Epithelial cell of proximal tubule (primary cell): ENCODE measurements around the gene PPOX. TPM values are rescaled to one million over a fixed set of nuclear protein-coding genes. Genes with fewer than 3 reads are reported as not detected.

ENCODE experiments used
- DNase-seq: peaks from one replicate; pipeline ENCODE4 v3.0.0-alpha.2; 2011; ENCODE audit warnings: low read depth
- H3K4me3 ChIP-seq: 2 replicates; pipeline ENCODE4 v1.5.1; 2011; ENCODE audit warnings: low read depth, mild to moderate bottlenecking, low read length
- CTCF ChIP-seq: conservative IDR thresholded peaks from 2 replicates; pipeline ENCODE4 v1.5.1; 2012; ENCODE audit warnings: low read depth, mild to moderate bottlenecking, low read length
- total RNA-seq: library from RNA; depleted of rRNA; stranded (reverse); fragments of >200 nt; gene quantifications from 2 replicates; pipeline ENCODE4 v1.2.3, GENCODE V29; 2015

PPOX gene
- total RNA-seq, 1 donor from 2014 or later = 22.0 TPM

- no peak for DNase-seq
Observed at GRCh38 chr1:161216945-161217712, 50.9 kb downstream of the PPOX start.

GRCh38 chr1:161217831-161218230 lies 51.6 kb downstream of the PPOX start:
- no peak overlapping the region for H3K4me3 ChIP-seq
- no peak for DNase-seq
- TF ChIP-seq CTCF = no peak

More at GRCh38 chr1:161216945-161217712, 50.9 kb downstream of the PPOX start:
- TF ChIP-seq CTCF = no peak
- no peak overlapping the region for H3K4me3 ChIP-seq

GRCh38 chr1:161218301-161219077 lies 52.3 kb downstream of the PPOX start:
- no peak overlapping the region for H3K4me3 ChIP-seq
- DNase-seq = no peak
- TF ChIP-seq CTCF = no peak

- no peak for DNase-seq
- H3K4me3 ChIP-seq = no peak overlapping the region
- TF ChIP-seq CTCF = no peak
Observed at GRCh38 chr1:161219078-161219892, 53.1 kb downstream of the PPOX start.

GRCh38 chr1:161220002-161220401 lies 53.8 kb downstream of the PPOX start:
- no peak overlapping the region for H3K4me3 ChIP-seq
- TF ChIP-seq CTCF = no peak
- no peak for DNase-seq

Other genes starting within 250 kb of the PPOX start
- not detected in 2 replicates for gene ITLN2, start 211.6 kb upstream of the PPOX start, total RNA-seq
- 42.2 and 57.8 TPM in 2 replicates for gene F11R, start 145.3 kb upstream of the PPOX start, total RNA-seq
- 52.0 and 148 TPM in 2 replicates for gene TSTD1, start 127.5 kb upstream of the PPOX start, total RNA-seq
- 37.9 and 53.7 TPM in 2 replicates for gene USF1, start 120.4 kb upstream of the PPOX start, total RNA-seq
- 0.06 and 0.07 TPM in 2 replicates for gene ARHGAP30, start 96.5 kb upstream of the PPOX start, total RNA-seq
- gene NECTIN4, start 76.9 kb upstream of the PPOX start, total RNA-seq = 3.0 and 6.1 TPM in 2 replicates
- gene KLHDC9, start 68.1 kb upstream of the PPOX start, total RNA-seq = 2.6 and 6.5 TPM in 2 replicates
- gene PFDN2, start 48.4 kb upstream of the PPOX start, total RNA-seq = 102 and 103 TPM in 2 replicates
- gene NIT1, start 48.3 kb upstream of the PPOX start, total RNA-seq = 34.2 and 55.9 TPM in 2 replicates
- gene DEDD, start 33.8 kb upstream of the PPOX start, total RNA-seq = 22.8 and 24.7 TPM in 2 replicates
- gene UFC1, start 12.4 kb upstream of the PPOX start, total RNA-seq = 84.7 and 117 TPM in 2 replicates
- gene USP21, start 6.9 kb upstream of the PPOX start, total RNA-seq = 10.2 and 20.6 TPM in 2 replicates
- 46.2 and 50.7 TPM in 2 replicates for gene B4GALT3, start 11.1 kb downstream of the PPOX start, total RNA-seq
- under 0.01 TPM in 1 of 2 replicates, not detected in the other for gene ADAMTS4, start 32.6 kb downstream of the PPOX start, total RNA-seq
- gene NDUFS2, start 35.9 kb downstream of the PPOX start, total RNA-seq = 104 and 124 TPM in 2 replicates
- gene FCER1G, start 48.9 kb downstream of the PPOX start, total RNA-seq = not detected in 2 replicates
- gene APOA2, start 57.2 kb downstream of the PPOX start, total RNA-seq = not detected in 2 replicates
- gene TOMM40L, start 59.6 kb downstream of the PPOX start, total RNA-seq = 6.2 and 12.4 TPM in 2 replicates
- gene NR1I3, start 71.8 kb downstream of the PPOX start, total RNA-seq = not detected in 2 replicates
- 0.35 TPM in 1 of 2 replicates, not detected in the other for gene PCP4L1, start 92.3 kb downstream of the PPOX start, total RNA-seq
- 0.69 and 1.2 TPM in 2 replicates for gene MPZ, start 143.5 kb downstream of the PPOX start, total RNA-seq
- gene SDHC, start 148.0 kb downstream of the PPOX start, total RNA-seq = 12.7 and 15.8 TPM in 2 replicates
- gene CFAP126, start 201.4 kb downstream of the PPOX start, total RNA-seq = not detected in 2 replicates